Right ventricle myocardium superior (tissue), 1 donor: ENCODE measurements around the gene MFAP4. TPM values are rescaled to one million over a fixed set of nuclear protein-coding genes. Genes with fewer than 3 reads are reported as not detected.
"Not testable (repeated sequence)": the region's sequence is repeated elsewhere in the genome, so short reads cannot be mapped to it uniquely, and the experiment has no call there.

Source experiments
- ATAC-seq: fragments of 200-7000 bp; cut with Tn5 transposase; one replicate; pipeline ENCODE4 v1.9.1; 2020; ENCODE audit warnings: mild to moderate bottlenecking; ENCODE audit not compliant: poor library complexity
- DNase-seq: peaks from one replicate; pipeline ENCODE4 v3.0.0-alpha.2; 2020
- intact Hi-C: fragments of 100-400 bp; cut with DNase I; formaldehyde crosslinking; loops from one replicate; pipeline ENCODE4 v1.11.2; 2022
- total RNA-seq: library from RNA; stranded (reverse); fragmentation: NEBNext Ultra II Directional; extraction: Animal tissue kit (Norgen Biotek cat#: 25700); gene quantifications from one replicate; pipeline ENCODE4 v1.2.1, GENCODE V29; 2021
- donor health status: DM: no; HTN: yes; CAD: no; lungs with severe emphysema.

MFAP4 gene
- total RNA-seq, 1 donor from 2014 or later, result 42.9 TPM

GRCh38 chr17:19362277-19363113, 24.5 kb downstream of the MFAP4 start, which contains the start of gene B9D1:
Gene B9D1 (minus strand): TSS chr17:19362723. CDS start chr17:19362569, 154 bp downstream.
- intact Hi-C loops, result loop anchor here (2.0 to 5.0 kb wide), 2 partner anchors 84 to 400 kb away; no protein-coding TSS in a partner anchor
- DNase-seq (peak; percentile 95), ATAC-seq (peak; percentile 98)

GRCh38 chr17:19361944-19362276, 25.1 kb downstream of the MFAP4 start:
- intact Hi-C loops, result loop anchor here (2.0 to 5.0 kb wide), 2 partner anchors 85 to 400 kb away; no protein-coding TSS in a partner anchor
- ATAC-seq, result no peak
- no peak for DNase-seq

- DNase-seq (peak; percentile 41), ATAC-seq (no peak)
- intact Hi-C loops, result loop anchor here (5.0 kb wide), 1 partner anchor 401 kb away; no protein-coding TSS in a partner anchor
Observed at GRCh38 chr17:19361326-19361725, 25.7 kb downstream of the MFAP4 start.

GRCh38 chr17:19360772-19361171, 26.2 kb downstream of the MFAP4 start:
- peak; percentile 7 for DNase-seq
- ATAC-seq, result no peak
- intact Hi-C loops, result loop anchor here (5.0 kb wide), 1 partner anchor 402 kb away; no protein-coding TSS in a partner anchor

- intact Hi-C loops, result loop anchor here (5.0 kb wide), 1 partner anchor 402 kb away; no protein-coding TSS in a partner anchor
- no peak for ATAC-seq
Observed at GRCh38 chr17:19359856-19360255, 27.1 kb downstream of the MFAP4 start.

GRCh38 chr17:19359151-19359550, 27.8 kb downstream of the MFAP4 start:
- ATAC-seq (no peak), DNase-seq (no peak)
- intact Hi-C loops, result no loop called here

More at GRCh38 chr17:19359856-19360255, 27.1 kb downstream of the MFAP4 start:
- DNase-seq, result no peak

GRCh38 chr17:19357761-19358160, 29.2 kb downstream of the MFAP4 start:
- intact Hi-C loops, result no loop called here
- no peak for ATAC-seq
- DNase-seq, result no peak

- intact Hi-C loops, result no loop called here
- ATAC-seq (no peak), DNase-seq (no peak)
Observed at GRCh38 chr17:19357351-19357750, 29.6 kb downstream of the MFAP4 start.

- no peak for ATAC-seq
Observed at GRCh38 chr17:19354748-19355147, 32.2 kb downstream of the MFAP4 start.

GRCh38 chr17:19353401-19353800, 33.6 kb downstream of the MFAP4 start:
- intact Hi-C loops, DNase-seq: not testable (repeated sequence)

More at GRCh38 chr17:19354748-19355147, 32.2 kb downstream of the MFAP4 start:
- DNase-seq, result no peak
- intact Hi-C loops, result no loop called here

GRCh38 chr17:19348806-19349205, 38.2 kb downstream of the MFAP4 start:
- DNase-seq, result no peak
- intact Hi-C loops, result no loop called here
- no peak for ATAC-seq

More at GRCh38 chr17:19353401-19353800, 33.6 kb downstream of the MFAP4 start:
- not testable (repeated sequence) for ATAC-seq

- no peak for DNase-seq
- no peak for ATAC-seq
- intact Hi-C loops, result no loop called here
Observed at GRCh38 chr17:19348081-19348650, 38.8 kb downstream of the MFAP4 start.

- ATAC-seq (no peak), DNase-seq (no peak)
- intact Hi-C loops, result no loop called here
Observed at GRCh38 chr17:19347323-19348080, 39.5 kb downstream of the MFAP4 start.

- DNase-seq (peak; percentile 83), ATAC-seq (peak; percentile 58)
- intact Hi-C loops, result no loop called here
Observed at GRCh38 chr17:19346351-19347255, 40.4 kb downstream of the MFAP4 start.

GRCh38 chr17:19345486-19346350, 41.3 kb downstream of the MFAP4 start:
- no peak for DNase-seq
- intact Hi-C loops, result no loop called here
- ATAC-seq, result no peak

- ATAC-seq (no peak), DNase-seq (no peak)
- intact Hi-C loops, result no loop called here
Observed at GRCh38 chr17:19345067-19345460, 41.9 kb downstream of the MFAP4 start.
